ENCODE measurements around the gene SLC22A17.

DNA sequence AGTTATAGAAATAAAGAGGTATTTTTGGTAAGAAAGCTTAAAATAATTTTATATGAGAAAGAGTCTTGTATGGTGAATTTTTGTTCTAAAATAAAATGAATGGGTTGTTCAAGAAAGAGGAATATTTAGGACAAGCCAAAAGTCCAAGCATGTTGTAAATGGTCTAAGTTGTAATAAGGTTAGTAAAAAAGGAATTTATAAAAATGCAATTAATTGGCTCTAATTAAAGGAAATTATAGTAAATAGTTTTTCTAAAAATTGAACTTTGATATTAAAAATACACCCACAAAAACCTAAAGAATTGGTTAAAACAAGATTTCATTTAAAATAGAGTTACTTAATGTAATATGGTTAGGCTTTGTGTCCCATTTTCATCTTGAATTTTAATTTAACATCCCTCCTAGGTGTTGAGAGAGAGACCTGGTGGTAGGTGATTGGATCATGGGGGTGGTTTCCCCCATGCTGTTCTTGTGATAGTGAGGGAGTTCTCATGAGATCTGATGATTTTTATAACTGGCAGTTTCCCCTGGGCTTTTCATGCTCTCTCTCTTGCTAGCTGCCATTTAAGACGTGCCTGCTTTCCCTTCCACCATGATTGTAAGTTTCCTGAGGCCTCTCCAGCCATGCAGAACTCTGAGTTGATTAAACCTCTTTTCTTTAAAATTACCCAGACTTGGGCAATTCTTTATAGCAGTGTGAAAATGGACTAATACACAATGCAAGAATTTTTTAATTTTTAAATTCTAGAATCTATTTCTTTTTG is 13.0 kb downstream of the SLC22A17 start:
- no peak for TF ChIP-seq EZH2 (IDR thresholded peaks at IDR 0.05; ENCODE audit: insufficient read depth, low read length)
- TF ChIP-seq CTCF (IDR thresholded peaks at IDR 0.05; ENCODE audit: insufficient read depth, low read depth, low read length): no peak

Measured in astrocyte (in vitro differentiated cells and primary cell).